Skeletal muscle cell (primary cell): ENCODE measurements around the gene MAD1L1.
"Not testable (repeated sequence)": the region's sequence is repeated elsewhere in the genome, so short reads cannot be mapped to it uniquely, and the experiment has no call there.

ENCODE experiments used
- DNase-seq: peaks from one replicate; pipeline ENCODE4 v3.0.0-alpha.2; 2010; ENCODE audit warnings: low read depth
- H3K4me3 ChIP-seq: 2 replicates; pipeline ENCODE4 v1.5.1; 2011; ENCODE audit warnings: low read depth, mild to moderate bottlenecking, control low read depth, low read length, moderate library complexity

The MAD1L1 gene

DNA sequence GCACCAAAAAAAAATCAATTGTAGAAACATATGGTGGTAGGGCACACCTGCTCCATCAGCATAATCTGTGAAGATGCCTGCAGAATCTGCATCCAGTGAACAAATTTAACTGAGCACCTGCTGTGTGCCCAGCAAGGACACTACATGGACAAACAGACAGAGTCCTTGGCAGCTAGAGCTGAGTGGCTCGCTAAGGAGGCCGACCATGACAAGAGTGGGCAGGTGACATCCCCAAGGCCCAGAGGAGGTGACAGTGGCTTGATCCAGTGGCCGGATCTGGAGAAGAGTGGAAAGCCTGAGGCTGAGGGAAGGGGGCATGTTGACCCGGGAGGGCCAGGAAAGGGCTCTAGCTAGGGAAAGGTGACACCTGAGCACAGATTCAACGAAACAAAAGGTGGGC, 68.1 kb downstream of the MAD1L1 start:
- DNase-seq = no peak
- no peak overlapping the region for H3K4me3 ChIP-seq

DNA sequence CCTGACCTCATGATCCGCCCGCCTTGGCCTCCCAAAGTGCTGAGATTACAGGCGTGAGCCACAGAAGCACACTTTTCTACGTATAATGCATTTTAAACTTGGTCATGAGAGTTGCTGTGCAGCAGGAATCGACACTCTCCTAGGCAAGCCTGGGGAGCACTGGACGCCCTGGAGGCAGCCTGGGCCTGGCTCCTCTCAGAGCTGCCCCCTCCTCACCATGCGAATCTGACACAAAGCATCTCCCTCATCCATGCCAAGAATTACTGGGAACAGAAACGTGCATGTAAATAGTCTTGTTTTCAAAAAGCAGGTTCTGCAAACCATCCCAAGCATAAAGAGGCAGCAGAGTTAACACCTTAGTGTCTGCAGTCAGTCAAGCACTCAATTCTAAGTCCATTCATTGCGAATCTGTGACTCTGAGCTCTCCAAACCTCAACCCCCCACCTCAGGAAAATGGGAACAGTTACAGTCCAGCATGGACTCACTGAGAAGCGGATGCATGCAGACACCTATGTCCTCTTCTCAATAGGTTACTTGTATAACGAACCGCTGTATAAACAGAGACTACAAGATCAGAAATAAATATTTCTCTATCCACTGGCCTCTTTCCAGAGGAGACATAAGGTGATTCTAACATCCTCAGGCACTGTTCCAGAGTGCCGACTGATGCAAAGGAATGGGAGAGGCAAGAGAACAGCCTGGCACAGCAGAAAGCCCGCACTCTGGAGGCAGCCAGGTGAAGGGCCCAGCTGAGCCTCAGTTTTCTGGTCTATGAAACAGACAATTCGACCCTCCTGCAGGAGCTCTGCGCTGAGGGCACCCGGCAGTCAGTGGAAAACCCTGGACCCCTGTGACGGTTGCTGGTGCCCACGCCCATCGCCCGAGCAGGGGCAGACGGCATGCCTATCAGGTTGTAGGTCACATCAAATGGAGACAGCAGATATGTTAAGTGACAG, 68.9 kb downstream of the MAD1L1 start:
- DNase-seq = no peak
- no peak overlapping the region for H3K4me3 ChIP-seq

DNA sequence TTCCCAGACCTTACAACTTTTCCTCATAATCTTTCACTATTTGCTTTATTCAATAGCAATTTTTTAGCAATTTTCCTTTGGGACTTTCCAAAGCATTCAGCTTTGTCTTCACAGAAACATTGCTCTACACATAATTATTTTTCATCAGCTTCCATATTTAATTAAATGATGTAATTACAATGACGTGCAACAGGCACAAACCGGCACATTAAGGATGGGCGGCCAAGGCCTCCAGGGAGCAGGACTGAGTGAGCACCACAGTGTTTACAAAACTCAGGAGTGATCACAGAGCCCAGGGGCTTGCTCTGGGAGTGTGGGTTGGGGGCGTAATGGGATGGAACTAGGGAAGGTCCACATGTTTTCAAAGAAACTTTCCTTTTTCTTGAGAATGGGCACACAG, 69.8 kb downstream of the MAD1L1 start:
- no peak overlapping the region for H3K4me3 ChIP-seq
- no peak for DNase-seq

DNA sequence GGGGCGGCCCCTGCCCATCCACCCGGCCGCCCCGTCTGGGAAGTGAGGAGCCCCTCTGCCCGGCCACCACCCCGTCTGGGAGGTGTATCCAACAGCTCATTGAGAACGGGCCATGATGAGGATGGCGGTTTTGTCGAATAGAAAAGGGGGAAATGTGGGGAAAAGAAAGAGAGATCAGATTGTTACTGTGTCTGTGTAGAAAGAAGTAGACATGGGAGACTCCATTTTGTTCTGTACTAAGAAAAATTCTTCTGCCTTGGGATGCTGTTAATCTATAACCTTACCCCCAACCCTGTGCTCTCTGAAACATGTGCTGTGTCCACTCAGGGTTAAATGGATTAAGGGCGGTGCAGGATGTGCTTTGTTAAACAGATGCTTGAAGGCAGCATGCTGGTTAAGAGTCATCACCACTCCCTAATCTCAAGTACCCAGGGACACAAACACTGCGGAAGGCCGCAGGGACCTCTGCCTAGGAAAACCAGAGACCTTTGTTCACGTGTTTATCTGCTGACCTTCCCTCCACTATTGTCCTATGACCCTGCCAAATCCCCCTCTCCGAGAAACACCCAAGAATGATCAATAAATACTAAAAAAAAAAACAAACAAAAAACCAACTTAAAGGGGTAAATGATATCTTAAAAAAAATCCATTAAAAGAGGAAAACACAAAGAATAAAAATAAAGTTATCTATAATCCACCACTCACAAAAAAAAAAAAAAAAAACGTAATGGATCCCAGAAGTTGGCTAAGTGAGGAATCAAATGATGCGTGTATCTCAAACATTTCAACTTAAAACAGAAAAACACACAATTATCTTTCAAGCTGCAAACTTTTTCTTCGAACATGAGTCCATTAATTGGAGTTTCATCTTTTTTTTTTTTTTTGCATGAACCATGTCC, 70.5 kb downstream of the MAD1L1 start:
- not testable (repeated sequence) for H3K4me3 ChIP-seq, DNase-seq

DNA sequence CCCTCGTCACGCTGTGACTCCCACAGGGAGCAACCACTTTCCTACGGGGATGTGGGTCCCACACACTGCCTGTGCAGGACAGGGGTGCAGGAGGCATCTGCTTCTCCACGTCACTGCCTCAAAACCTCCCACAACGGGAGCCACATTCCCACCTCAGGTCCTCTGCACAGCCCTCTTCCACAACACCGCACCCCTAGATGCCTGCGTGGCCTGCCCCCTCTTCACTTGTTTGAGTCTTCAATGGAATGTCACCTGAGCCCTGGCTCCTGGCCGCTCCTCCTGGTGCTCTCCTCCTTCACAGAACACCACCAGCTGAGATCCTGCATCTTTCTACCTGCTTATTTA, 73.6 kb downstream of the MAD1L1 start:
- no peak for DNase-seq
- H3K4me3 ChIP-seq = no peak overlapping the region

DNA sequence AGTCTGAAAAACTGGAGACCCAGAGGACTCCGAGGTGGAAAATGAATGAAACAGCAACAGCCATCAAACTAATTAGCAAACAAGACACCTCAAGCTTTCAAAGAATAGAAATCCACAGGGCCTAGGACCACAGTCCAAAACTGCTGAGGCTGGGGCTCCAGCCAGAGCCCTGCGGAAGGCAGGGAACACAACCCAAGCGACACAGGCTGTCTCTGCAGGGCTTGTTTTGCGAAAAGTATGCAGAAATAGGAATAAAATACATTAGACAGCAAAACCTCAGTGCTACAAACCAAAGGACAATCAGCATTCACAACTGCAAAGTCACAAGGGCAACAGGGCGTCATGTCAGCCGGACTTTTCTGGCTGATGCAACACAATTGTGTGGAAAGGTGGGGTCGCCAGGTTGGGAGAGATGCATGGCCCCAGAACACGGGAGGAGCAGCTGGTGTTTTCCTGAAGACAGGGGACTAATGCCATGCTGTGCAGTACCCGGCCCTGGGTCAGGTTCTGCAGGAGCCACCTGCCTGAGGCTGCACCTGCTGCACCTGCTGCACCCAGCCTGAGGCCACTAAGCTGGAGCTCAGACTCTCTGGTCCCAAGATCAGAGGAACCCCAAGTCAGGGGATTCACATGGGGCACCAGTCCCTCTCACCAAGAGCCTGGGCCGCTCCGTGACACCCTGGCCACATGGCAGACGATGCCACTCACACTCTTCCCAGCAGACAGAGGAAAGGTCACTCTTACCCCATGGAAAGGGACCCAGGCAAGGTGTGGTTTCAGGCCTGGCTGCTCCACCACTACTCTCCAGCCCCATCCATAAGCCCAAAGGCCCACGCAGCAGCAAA, 74.2 kb downstream of the MAD1L1 start:
- no peak overlapping the region for H3K4me3 ChIP-seq
- no peak for DNase-seq

DNA sequence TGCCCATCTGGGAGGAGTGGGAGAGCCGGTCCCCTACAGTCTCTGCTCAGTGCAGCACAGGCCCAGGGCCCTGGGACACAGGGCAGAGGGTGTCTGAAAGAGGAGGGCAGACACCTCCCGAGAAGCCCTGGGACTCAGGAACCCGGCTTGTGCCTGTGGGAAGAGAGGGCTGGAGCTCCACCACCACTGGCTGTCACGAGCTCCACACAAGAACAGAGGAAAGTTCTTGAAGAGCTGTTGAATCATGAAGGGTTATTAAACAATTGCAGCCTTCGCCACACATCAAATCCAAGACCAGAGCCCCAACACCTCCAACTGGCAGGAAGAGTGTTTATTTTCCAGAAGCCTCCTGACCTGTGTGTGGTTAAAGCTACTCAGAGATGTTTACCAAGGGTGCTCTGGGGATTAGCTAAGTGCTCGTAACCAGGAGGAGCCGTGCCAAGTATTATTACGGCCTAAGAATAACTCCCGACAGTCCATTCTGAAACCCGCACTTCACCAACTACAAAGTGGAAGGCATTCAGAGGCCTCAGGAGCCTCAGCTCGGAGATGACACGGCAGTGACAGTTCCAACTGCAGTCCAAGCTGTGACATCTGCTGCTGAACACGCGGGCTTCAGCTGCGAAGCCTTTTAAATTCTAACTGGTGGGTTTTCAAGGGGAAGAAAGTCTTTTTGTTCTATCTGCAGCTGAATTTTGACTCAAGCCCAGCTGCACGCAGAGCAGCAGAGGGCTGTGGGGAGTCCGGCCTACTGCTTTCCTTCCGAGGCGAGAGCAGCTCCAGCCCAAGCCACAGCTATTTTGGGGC, 75.1 kb downstream of the MAD1L1 start:
- H3K4me3 ChIP-seq = no peak overlapping the region
- peak; percentile 95 for DNase-seq

DNA sequence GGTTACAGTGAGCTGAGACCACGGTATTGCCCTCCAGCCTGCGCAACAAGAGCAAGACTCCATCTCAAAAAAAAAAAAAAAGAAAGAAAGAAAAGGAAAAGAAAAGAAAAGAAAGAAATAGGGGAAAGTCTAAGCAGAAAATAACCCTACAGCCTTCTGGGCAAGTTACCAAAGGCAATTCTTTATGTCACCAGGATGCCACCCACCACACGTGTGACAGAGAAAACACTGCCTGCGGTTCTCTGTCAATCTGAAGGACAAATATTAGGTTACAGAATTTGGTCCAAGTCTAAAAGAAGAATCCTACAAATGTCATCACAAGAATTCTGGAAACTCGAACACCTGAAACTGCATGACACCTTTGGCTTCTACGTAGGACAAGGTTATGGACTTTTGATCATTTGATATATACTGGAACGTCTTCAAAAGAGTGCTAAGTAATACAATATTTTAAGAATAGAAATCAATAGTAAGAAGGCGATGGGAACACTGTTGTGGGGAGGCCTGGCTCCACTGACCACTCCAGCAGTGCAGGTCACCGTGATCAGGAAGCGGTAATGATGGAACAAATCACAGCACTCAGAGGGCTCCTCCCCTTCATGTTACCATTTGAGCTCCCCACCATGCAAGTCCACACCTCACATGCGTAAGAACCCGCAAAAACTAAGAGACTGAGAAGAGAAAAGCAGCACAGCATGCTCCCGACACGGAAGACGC, 75.8 kb downstream of the MAD1L1 start:
- DNase-seq = no peak
- H3K4me3 ChIP-seq = no peak overlapping the region

DNA sequence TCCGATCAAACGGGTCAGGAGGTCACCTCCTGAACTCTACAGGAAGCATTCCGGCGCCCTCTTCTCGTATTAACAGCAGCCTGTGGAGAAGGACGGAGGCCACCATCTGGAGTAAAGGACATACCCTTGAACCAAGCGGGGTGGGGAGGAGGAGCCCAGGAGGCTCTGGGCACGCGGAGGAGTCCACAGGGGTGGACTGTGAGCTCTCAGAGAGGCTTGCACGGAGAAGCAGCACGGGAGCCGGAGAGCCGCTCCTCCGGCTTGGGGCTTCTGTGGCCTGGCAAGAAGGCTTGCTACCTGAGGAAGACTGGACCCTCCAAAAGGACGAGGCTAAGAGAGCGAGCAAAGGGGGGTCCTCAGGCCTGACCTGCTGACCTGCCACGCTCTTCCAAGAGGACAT, 77.9 kb downstream of the MAD1L1 start:
- H3K4me3 ChIP-seq = no peak overlapping the region
- no peak for DNase-seq

DNA sequence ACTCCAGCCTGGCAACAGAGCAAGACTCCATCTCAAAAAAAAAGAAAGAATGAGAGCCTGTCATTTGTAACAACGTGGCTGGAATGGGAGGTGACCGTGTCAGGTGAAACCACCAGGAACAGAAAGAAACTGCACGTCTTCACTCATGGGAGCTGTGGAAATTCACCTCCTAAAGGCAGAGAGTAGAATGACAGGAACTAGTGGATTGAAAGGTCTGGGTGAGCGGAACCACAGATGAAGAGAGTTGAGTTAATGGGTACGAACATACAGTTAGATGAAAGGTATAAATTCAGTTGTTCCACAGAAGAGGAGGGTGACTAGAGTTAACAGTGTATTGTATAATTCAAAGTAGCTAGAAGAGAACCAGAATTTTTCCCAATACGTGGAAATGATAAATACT, 78.6 kb downstream of the MAD1L1 start:
- DNase-seq = no peak
- no peak overlapping the region for H3K4me3 ChIP-seq

DNA sequence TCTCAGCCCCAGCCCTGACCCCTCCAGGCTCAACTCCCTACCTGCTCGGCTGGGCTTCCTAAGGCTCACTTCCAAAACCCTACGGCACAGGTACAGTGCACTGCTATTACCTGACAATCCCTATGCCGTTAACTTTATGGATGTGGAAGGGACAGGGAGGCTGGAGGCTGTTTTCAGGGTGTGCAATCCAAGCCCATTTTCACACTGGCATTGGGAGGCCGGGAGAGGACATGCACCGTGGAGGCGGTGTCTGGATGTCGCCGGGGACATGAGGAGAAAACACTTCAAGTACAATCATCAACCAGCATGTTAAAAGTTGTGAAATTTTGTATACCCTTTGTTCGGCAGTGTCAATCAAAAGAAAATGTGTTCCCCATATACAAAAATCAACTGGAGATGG, 80.1 kb downstream of the MAD1L1 start:
- no peak overlapping the region for H3K4me3 ChIP-seq
- DNase-seq = no peak

DNA sequence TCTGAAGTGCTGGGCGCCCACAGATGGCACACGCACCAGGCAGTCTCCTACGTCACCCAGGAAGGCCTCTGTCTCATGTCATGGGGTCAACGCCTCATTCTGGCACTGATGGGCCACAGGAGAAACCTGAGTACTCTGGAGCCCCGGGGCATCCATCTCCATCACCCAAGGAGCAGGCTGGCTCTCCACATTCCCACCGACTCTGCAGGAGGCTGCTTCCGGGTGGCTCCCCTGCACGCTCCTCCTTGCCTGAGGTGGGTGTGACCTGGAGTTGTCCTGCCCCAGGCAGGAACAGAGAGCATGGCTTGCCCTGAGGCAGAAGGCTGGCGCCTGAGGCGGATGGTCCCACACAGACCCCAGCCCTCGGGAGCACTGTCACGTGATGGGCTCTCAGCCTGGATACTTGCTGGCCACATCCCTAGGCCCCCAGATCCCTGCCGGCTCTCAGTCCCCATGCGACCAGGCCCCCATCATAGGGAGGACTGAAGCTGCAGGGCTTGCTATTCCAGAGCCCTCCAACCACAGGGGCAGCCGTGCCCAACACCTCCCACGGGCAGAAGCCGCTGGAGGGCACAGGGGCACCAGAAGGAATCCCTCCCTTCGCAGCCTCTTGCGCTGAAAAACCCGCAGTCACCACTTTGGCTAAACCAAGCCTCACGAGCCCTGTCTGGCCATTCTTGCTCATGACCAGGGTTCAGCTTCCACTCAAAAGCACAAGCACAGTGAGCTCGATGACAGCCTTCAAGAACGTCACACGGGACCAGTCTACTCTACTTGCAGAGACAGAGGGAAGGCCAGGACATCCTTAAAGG, 80.7 kb downstream of the MAD1L1 start:
- no peak overlapping the region for H3K4me3 ChIP-seq
- no peak for DNase-seq

DNA sequence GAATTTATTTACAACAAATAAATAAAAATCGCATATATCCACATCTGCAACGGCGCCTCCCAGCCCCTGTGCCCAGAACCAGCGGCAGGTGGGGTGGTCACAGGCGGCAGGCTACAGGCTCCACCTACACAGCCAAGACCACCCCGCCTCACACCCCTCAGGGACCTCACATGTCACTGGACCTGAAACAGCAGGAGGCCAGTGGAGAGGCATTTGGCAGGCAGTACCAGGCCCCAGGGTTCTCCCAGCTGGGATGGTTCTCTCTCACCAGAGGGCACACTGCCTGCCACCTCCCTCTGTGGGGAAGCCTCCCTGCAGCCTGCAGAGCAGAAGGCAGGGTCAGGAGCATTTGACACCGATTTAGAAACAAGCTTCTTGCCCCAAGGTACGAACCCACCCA, 81.5 kb downstream of the MAD1L1 start:
- DNase-seq = no peak
- H3K4me3 ChIP-seq = no peak overlapping the region

DNA sequence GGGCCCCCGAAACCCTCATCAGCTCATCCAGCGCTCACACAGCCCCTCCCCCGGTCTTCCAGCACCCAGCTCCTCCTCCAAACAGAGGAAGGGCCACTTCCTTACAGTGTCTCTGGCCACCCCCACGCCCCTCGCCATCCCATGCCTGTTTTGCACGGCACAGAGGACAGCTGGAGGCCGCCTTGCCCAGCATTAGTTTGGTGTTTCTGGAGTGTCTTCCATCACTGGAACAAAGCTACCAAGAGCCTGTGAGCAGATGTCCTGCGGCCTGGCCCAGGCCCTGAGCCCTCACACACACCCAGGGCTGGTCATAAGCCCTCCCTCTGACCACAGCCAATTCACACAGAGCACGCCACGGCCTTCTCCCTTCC, 82.3 kb downstream of the MAD1L1 start:
- DNase-seq = no peak
- no peak overlapping the region for H3K4me3 ChIP-seq

DNA sequence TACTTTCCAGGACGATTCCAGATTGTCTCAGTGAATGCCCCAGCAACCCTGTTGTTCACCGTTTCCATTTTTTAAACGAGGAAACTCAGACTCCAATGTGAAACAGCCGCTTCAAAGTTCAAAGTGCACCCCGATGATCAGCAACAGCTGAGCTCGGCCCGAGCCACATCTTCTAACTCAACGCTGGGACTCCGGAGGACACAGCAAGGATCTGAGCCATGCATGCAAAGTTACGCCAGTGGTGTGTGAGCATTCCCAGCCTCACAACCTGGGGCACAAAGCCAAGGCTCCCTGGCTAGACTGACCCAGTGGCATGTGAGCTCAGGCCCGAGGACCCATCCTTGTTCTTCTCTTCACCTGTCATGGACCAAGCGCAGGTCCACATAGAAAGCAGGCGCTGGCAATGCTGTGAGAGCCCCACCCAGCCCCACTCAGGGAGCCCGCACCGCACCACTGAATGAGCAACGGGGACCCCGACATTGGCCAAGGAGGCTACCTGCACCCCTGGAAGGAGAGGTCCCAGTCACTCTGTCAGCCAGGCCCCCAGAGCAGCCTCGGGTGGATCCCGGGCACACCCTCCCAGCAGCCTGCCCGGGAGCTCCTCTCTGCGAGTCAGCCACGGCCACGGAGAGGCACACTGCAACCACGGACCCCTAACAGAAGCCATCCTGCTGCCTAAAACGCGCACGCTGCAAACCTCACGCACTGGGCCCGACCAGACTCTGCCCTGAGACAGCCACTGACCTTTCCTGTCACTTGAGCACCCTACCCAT, 82.9 kb downstream of the MAD1L1 start:
- H3K4me3 ChIP-seq = no peak overlapping the region
- no peak for DNase-seq

DNA sequence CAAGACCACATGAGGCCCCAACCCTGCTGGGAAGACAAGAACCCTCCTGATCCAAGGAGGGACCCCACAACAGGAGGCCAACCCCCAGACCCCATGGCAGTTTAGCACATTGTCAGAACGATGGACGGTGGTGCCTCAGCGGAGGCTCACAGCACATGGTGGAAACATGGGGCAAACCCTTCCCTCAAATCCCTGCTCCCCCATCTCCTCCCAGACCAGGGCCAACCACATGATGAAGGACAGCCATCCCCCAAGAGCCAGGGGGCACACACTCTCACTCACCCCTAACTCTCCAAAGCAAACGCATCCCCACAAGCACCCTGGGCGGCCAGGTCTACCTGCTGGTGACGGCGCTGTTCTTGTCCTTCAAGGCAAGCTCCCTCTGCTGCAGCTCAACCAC, 83.9 kb downstream of the MAD1L1 start:
- no peak for DNase-seq
- no peak overlapping the region for H3K4me3 ChIP-seq

DNA sequence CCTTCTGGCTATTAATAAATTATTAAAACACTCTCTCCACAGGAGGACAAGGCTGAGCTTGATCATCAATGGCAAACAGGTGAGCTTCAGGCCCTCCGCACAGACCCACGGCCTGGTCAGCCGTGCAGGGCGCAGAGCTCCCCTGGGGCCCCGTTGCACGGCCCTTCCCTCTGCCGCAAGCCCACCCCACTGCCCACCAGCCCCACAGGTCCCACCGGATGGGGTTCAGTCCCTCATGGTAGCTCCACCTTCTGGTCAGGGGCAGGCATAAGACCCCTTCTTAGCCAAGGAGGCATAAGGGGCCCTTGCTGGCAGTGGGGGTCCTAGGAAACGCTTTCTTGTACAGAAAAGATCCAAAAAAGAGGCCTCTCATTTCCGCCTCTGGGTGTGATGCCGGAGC, 84.6 kb downstream of the MAD1L1 start:
- DNase-seq = no peak
- H3K4me3 ChIP-seq = no peak overlapping the region
